Keratinocyte (primary cell): Measurements from ENCODE around the gene MAP3K4. TPM values are rescaled to one million over a fixed set of nuclear protein-coding genes. Genes with fewer than 3 reads are reported as not detected.

Source experiments
- DNase-seq: peaks from one replicate; pipeline ENCODE4 v3.0.0-alpha.2; 2011; ENCODE audit warnings: low read depth, missing footprints, low spot score
- FAIRE-seq: peaks from 2 replicates; lab custom pipeline; 2011; peaks lifted over from hg19 to GRCh38; lab: Jason Lieb, UNC
- H2AFZ ChIP-seq: 2 replicates; pipeline ENCODE4 v1.6.0; 2012; ENCODE audit warnings: low read length, control low read depth, inconsistent platforms; ENCODE audit not compliant: control insufficient read depth
- H3K27ac ChIP-seq: 2 replicates; pipeline ENCODE4 v1.5.1; 2011; ENCODE audit warnings: low read length; ENCODE audit not compliant: control insufficient read depth, insufficient read depth
- H3K27me3 ChIP-seq: 3 replicates; pipeline ENCODE4 v1.6.0; 2011; ENCODE audit warnings: low read length; ENCODE audit not compliant: control insufficient read depth, insufficient read depth; ENCODE audit errors: extremely low read depth
- H3K36me3 ChIP-seq, 2 experiments: 2 replicates in 1 of 2; 3 replicates in 1 of 2; pipeline ENCODE4 v1.5.1; 2011; ENCODE audit warnings: low read length in 2 of 2, mild to moderate bottlenecking in 1 of 2; ENCODE audit not compliant: control insufficient read depth in 2 of 2, insufficient read depth in 2 of 2; ENCODE audit errors: extremely low read depth in 1 of 2
- H3K4me1 ChIP-seq: 3 replicates; pipeline ENCODE4 v1.5.1; 2011; ENCODE audit warnings: low read length; ENCODE audit not compliant: control insufficient read depth, insufficient read depth; ENCODE audit errors: extremely low read depth
- H3K4me2 ChIP-seq: 3 replicates; pipeline ENCODE4 v1.6.0; 2011; ENCODE audit warnings: low read depth, low read length; ENCODE audit not compliant: control insufficient read depth, insufficient read depth; ENCODE audit errors: extremely low read depth
- H3K4me3 ChIP-seq, 3 experiments: fragments of 200-600 bp in 1 of 3; sonication (generic) in 1 of 3; 2 replicates in 2 of 3; 3 replicates in 1 of 3; pipeline ENCODE4 v1.5.1; 2011 to 2016; ENCODE audit warnings: low read length in 3 of 3, mild to moderate bottlenecking in 3 of 3, control low read depth in 2 of 3, inconsistent platforms in 1 of 3, low read depth in 1 of 3, mixed read lengths in 1 of 3, mixed run types in 1 of 3, moderate library complexity in 1 of 3; ENCODE audit not compliant: control insufficient read depth in 2 of 3, insufficient read depth in 2 of 3; ENCODE audit errors: extremely low read depth in 1 of 3
- H3K79me2 ChIP-seq: 2 replicates; pipeline ENCODE4 v1.6.0; 2012; ENCODE audit warnings: low read length; ENCODE audit not compliant: control insufficient read depth, insufficient read depth
- H3K9ac ChIP-seq: 3 replicates; pipeline ENCODE4 v1.6.0; 2011; ENCODE audit warnings: low read length; ENCODE audit not compliant: control insufficient read depth, insufficient read depth; ENCODE audit errors: extremely low read depth
- H3K9me1 ChIP-seq: 3 replicates; pipeline ENCODE4 v1.6.0; 2011; ENCODE audit warnings: low read length; ENCODE audit not compliant: control insufficient read depth, insufficient read depth; ENCODE audit errors: extremely low read depth
- H3K9me3 ChIP-seq: 2 replicates; pipeline ENCODE4 v1.5.1; 2012; ENCODE audit warnings: low read depth, low read length; ENCODE audit not compliant: control insufficient read depth
- H4K20me1 ChIP-seq: 3 replicates; pipeline ENCODE4 v1.6.0; 2011; ENCODE audit warnings: low read length; ENCODE audit not compliant: control insufficient read depth, insufficient read depth; ENCODE audit errors: extremely low read depth
- EZH2 ChIP-seq: IDR thresholded peaks from one replicate; pipeline ENCODE4 v1.6.1; 2012; ENCODE audit warnings: inconsistent platforms, mild to moderate bottlenecking, low read length, moderate library complexity
- dilution Hi-C: fragments of 300-500 bp; cut with MboI; formaldehyde crosslinking; loops from one replicate; pipeline ENCODE4 v1.7.0; 2020; ENCODE audit warnings: low sequenced_read_pairs; ENCODE audit not compliant: extremely low pct_ligation_motif_present
- polyA plus RNA-seq, 5 experiments: library from polyadenylated mRNA; depleted of rRNA in 3 of 5; stranded (reverse) in 3 of 5; stranded (forward) in 1 of 5; unstranded in 1 of 5; fragments of >200 nt; gene quantifications; 1 replicate in 1 of 5; 2 replicates in 3 of 5; 3 replicates in 1 of 5; pipeline versions ENCODE4 v1.2.1 to v1.2.3, GENCODE V29; 2011 to 2012; ENCODE audit warnings: missing spikeins in 2 of 5, low read depth in 1 of 5, low replicate concordance in 1 of 5
- TF ChIP-seq, protein P1 (sequence below), 3 experiments: IDR thresholded peaks in 1 of 3; conservative IDR thresholded peaks in 1 of 3; optimal IDR thresholded peaks in 1 of 3; 2 replicates in 2 of 3; 3 replicates in 1 of 3; pipeline versions ENCODE3 to v1.5.1; 2011; ENCODE audit warnings: low read length in 3 of 3, mild to moderate bottlenecking in 3 of 3, moderate library complexity in 2 of 3, control low read depth in 1 of 3, inconsistent platforms in 1 of 3; ENCODE audit not compliant: insufficient read depth in 2 of 3; ENCODE audit errors: extremely low read depth in 1 of 3

MAP3K4 gene
- polyA plus RNA-seq, 1 donor (not counting 4 experiments of a cell fraction or from before 2014, with no cell fraction given) = 12.8 TPM

DNA sequence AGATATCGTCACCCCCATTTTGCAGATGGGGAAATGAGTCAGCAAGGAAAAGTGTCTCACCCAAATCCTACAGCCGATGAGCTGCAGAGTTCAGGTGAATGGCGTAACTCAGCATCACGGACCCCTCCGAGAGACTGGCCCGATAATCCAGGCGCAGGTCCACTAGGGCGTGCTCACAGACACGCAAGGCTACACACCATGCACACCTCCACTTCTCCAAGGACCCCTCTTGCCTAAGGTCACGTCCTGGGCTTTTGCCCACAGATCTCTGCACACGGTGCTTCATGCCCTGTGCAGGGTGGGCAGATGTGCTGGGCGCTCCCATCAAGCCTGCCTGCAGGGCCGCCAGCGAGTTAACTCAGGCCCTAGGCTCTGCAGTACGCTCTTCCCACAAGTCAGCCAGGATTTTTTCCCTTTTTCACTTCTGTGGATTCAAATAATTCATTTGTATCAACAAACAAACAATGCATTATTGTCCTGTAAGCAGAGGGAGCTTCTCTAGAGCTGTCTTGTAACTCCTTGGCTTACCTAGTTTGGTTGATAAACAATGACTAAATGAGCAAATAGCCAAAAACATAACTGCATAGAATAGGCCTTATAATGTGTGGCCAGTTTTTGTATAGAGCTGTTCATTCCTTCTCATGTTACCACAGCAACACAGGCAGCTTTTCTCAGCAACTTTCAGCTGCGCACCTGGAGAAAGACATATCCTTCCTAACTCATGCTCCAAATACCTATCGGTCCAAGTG, 143.2 kb downstream of the MAP3K4 start:
- no peaks in the 10 kb centered on the region for H4K20me1 ChIP-seq
- H2AFZ ChIP-seq = no peak overlapping the region
- H3K27ac ChIP-seq = no peak overlapping the region
- FAIRE-seq (no peak), DNase-seq (no peak)
- H3K36me3 ChIP-seq = peaks cover 3 to 13% of the 10 kb centered on the region in 2 experiments
- no peaks in the 10 kb centered on the region for H3K27me3 ChIP-seq
- H3K4me1 ChIP-seq = peaks cover 13% of the 10 kb centered on the region
- TF ChIP-seq, protein P1, sequence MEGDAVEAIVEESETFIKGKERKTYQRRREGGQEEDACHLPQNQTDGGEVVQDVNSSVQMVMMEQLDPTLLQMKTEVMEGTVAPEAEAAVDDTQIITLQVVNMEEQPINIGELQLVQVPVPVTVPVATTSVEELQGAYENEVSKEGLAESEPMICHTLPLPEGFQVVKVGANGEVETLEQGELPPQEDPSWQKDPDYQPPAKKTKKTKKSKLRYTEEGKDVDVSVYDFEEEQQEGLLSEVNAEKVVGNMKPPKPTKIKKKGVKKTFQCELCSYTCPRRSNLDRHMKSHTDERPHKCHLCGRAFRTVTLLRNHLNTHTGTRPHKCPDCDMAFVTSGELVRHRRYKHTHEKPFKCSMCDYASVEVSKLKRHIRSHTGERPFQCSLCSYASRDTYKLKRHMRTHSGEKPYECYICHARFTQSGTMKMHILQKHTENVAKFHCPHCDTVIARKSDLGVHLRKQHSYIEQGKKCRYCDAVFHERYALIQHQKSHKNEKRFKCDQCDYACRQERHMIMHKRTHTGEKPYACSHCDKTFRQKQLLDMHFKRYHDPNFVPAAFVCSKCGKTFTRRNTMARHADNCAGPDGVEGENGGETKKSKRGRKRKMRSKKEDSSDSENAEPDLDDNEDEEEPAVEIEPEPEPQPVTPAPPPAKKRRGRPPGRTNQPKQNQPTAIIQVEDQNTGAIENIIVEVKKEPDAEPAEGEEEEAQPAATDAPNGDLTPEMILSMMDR (optimal IDR thresholded peaks at IDR 0.05 in 1 of 3, IDR thresholded peaks at IDR 0.05 in 1 of 3, conservative IDR thresholded peaks at IDR 0.05 in 1 of 3; ENCODE audit: extremely low read depth in 1 of 3, insufficient read depth in 2 of 3, low read length in 3 of 3) = no peak
- no peak overlapping the region for H3K4me3 ChIP-seq
- H3K4me2 ChIP-seq = no peak overlapping the region
- H3K79me2 ChIP-seq = no peaks in the 10 kb centered on the region
- no peaks in the 10 kb centered on the region for H3K9me1 ChIP-seq
- dilution Hi-C loops = no loop called here
- H3K9ac ChIP-seq = no peak overlapping the region
- peaks cover 2% of the 10 kb centered on the region for H3K9me3 ChIP-seq

DNA sequence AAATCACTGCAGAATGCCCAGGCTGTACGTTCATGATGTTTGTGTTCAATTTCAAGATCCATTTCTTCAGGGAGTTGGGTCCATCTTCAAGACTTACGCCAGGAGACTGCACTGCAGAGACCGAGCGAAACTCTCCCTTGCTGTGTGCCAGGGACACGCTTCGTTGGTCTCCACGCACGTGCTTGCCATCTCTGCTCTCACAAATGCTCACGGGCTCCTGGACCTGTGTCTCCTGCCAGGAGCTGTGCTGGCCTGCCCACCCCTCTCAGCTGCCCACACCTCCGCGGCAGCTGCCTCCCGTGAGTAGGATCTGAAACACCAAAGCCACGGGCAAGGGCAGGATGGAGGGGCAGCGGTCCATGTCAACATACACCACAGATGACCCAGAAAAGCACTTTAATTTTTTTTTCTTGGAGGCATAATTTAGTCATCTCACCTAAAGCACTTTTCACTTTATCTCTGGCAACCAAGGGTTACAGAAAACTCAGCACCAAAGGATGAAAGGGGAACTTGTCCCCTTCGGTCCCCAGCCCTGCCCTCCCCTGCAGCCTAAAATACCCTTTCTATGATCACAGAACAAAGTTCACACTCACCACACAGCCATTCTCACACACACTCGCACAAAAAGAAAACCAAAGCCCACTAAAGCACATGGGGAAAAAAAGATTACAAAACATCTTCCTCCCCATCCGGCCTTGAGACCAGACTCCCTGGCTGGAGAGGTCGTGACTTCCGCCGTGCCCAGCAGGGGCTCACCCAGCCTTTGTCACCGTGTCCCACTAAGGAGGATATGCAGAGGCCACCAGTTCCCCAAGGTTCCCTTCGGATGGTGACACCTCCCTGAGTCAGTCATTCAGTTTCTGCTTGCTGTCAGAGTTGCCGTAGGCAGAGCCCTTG, 144.4 kb downstream of the MAP3K4 start:
- no peak for FAIRE-seq
- Histone ChIP-seq H3K4me2 (no peak overlapping the region), H4K20me1 (no peaks in the 10 kb centered on the region), H3K36me3 (peaks cover 3 to 8% of the 10 kb centered on the region in 2 experiments), H3K9me3 (peaks cover 2% of the 10 kb centered on the region), H3K4me3 (no peak overlapping the region), H3K27ac (no peak overlapping the region), H3K4me1 (peaks cover 13% of the 10 kb centered on the region), H3K9me1 (no peaks in the 10 kb centered on the region), H3K79me2 (no peaks in the 10 kb centered on the region), H2AFZ (no peak overlapping the region), H3K9ac (no peak overlapping the region), H3K27me3 (no peaks in the 10 kb centered on the region)
- TF ChIP-seq, protein P1 (optimal IDR thresholded peaks at IDR 0.05 in 1 of 3, IDR thresholded peaks at IDR 0.05 in 1 of 3, conservative IDR thresholded peaks at IDR 0.05 in 1 of 3; ENCODE audit: extremely low read depth in 1 of 3, insufficient read depth in 2 of 3, low read length in 3 of 3) = no peak
- TF ChIP-seq EZH2 = no peak
- dilution Hi-C loops = no loop called here
- DNase-seq = no peak
